Dendritic cell treated with granulocyte-macrophage colony-stimulating factor and Interleukin-4, amounts not matched to agents 40 ng/mL and 50 ng/mL, for 4 days (primary cell): Measurements from ENCODE around the gene GNA12.
"Not testable (repeated sequence)": the region's sequence is repeated elsewhere in the genome, so short reads cannot be mapped to it uniquely, and the experiment has no call there.

ENCODE experiments used
- H3K27ac Mint-ChIP-seq: one replicate; pipeline ENCODE4 v1.8.0; 2022; ENCODE audit warnings: mild to moderate bottlenecking, mixed read lengths
- H3K27me3 Mint-ChIP-seq: one replicate; pipeline ENCODE4 v1.8.0; 2022; ENCODE audit warnings: mild to moderate bottlenecking, mixed read lengths
- H3K36me3 Mint-ChIP-seq: one replicate; pipeline ENCODE4 v1.8.0; 2022; ENCODE audit warnings: low read depth, mixed read lengths
- H3K4me1 Mint-ChIP-seq: one replicate; pipeline ENCODE4 v1.8.0; 2022; ENCODE audit warnings: low read depth, mixed read lengths
- H3K4me3 Mint-ChIP-seq: one replicate; pipeline ENCODE4 v1.8.0; 2022; ENCODE audit warnings: mild to moderate bottlenecking, moderate library complexity, mixed read lengths
- H3K9me3 Mint-ChIP-seq: one replicate; pipeline ENCODE4 v1.8.0; 2022; ENCODE audit warnings: mixed read lengths
- intact Hi-C: fragments of 100-400 bp; cut with micrococcal nuclease; formaldehyde crosslinking; loops from one replicate; pipeline ENCODE4 v1.15.0; 2022

The GNA12 gene

GRCh38 chr7:2678454-2678853 lies 165.7 kb downstream of the GNA12 start:
- H3K27me3 Mint-ChIP-seq = peaks cover 40% of the 10 kb centered on the region
- H3K9me3 Mint-ChIP-seq, H3K4me3 Mint-ChIP-seq, intact Hi-C loops, H3K4me1 Mint-ChIP-seq, H3K27ac Mint-ChIP-seq, H3K36me3 Mint-ChIP-seq: not testable (repeated sequence)
